Neural progenitor cell (in vitro differentiated cells): ENCODE results near the gene NHSL1. TPM values are rescaled to one million over a fixed set of nuclear protein-coding genes. Genes with fewer than 3 reads are reported as not detected.

Experiments used
- DNase-seq: peaks from one replicate; pipeline ENCODE4 v3.0.0-alpha.2; 2016; ENCODE audit warnings: low spot score
- H2AFZ ChIP-seq: fragments of 200-600 bp; sonication (generic); replicated peaks from 2 replicates; pipeline ENCODE4 v1.6.1; 2016; ENCODE audit warnings: antibody characterized with exemption
- H3F3A ChIP-seq: fragments of 200-600 bp; sonication (generic); 2 replicates; pipeline ENCODE4 v1.6.1; 2016; ENCODE audit warnings: antibody characterized with exemption, low read depth
- H3K27ac ChIP-seq: fragments of 200-600 bp; sonication (generic); 2 replicates; pipeline ENCODE4 v1.5.1; 2016; ENCODE audit warnings: mild to moderate bottlenecking
- H3K27me3 ChIP-seq: fragments of 200-600 bp; sonication (generic); 2 replicates; pipeline ENCODE4 v1.6.1; 2016; ENCODE audit warnings: mild to moderate bottlenecking, moderate library complexity
- H3K36me3 ChIP-seq: fragments of 200-600 bp; sonication (generic); 2 replicates; pipeline ENCODE4 v1.5.1; 2016
- H3K4me1 ChIP-seq: fragments of 200-600 bp; sonication (generic); 2 replicates; pipeline ENCODE4 v1.6.1; 2016; ENCODE audit warnings: mixed run types
- H3K4me2 ChIP-seq: fragments of 200-600 bp; sonication (generic); 2 replicates; pipeline ENCODE4 v1.6.1; 2016
- H3K4me3 ChIP-seq: fragments of 200-600 bp; sonication (generic); 2 replicates; pipeline ENCODE4 v1.5.1; 2016
- H3K79me2 ChIP-seq: fragments of 200-600 bp; sonication (generic); 2 replicates; pipeline ENCODE4 v1.6.1; 2016; ENCODE audit warnings: low read depth
- H3K9ac ChIP-seq: fragments of 200-600 bp; sonication (generic); 2 replicates; pipeline ENCODE4 v1.6.1; 2016
- H3K9me3 ChIP-seq: fragments of 200-600 bp; sonication (generic); 2 replicates; pipeline ENCODE4 v1.5.1; 2016; ENCODE audit warnings: low read depth
- H4K20me1 ChIP-seq: fragments of 200-600 bp; sonication (generic); 2 replicates; pipeline ENCODE4 v1.6.1; 2016; ENCODE audit warnings: low read depth
- H3K27ac Mint-ChIP-seq: 3 replicates; pipeline ENCODE4 v1.8.0; 2021; ENCODE audit warnings: mixed read lengths
- H3K27me3 Mint-ChIP-seq: 2 replicates; pipeline ENCODE4 v1.8.0; 2022; ENCODE audit warnings: low read depth, mild to moderate bottlenecking, inconsistent platforms, moderate library complexity, mixed read lengths; ENCODE audit not compliant: insufficient read depth
- H3K36me3 Mint-ChIP-seq: 3 replicates; pipeline ENCODE4 v1.8.0; 2021; ENCODE audit warnings: mixed read lengths
- H3K4me1 Mint-ChIP-seq: 3 replicates; pipeline ENCODE4 v1.8.0; 2021; ENCODE audit warnings: mixed read lengths
- H3K4me3 Mint-ChIP-seq: 3 replicates; pipeline ENCODE4 v1.8.0; 2021; ENCODE audit warnings: mild to moderate bottlenecking, moderate library complexity, mixed read lengths
- H3K9me3 Mint-ChIP-seq: 3 replicates; pipeline ENCODE4 v1.8.0; 2020; ENCODE audit warnings: mixed read lengths
- CTCF ChIP-seq: fragments of 200-600 bp; sonication (generic); IDR thresholded peaks from 2 replicates; pipeline ENCODE4 v1.5.1; 2017; ENCODE audit warnings: antibody characterized with exemption, mild to moderate bottlenecking
- EZH2 ChIP-seq: fragments of 200-600 bp; sonication (generic); IDR thresholded peaks from 2 replicates; pipeline ENCODE4 v1.6.1; 2017; ENCODE audit warnings: antibody characterized with exemption, mild to moderate bottlenecking, moderate library complexity
- EZH2phosphoT487 ChIP-seq: fragments of 200-600 bp; sonication (generic); IDR thresholded peaks from 2 replicates; pipeline ENCODE4 v1.6.1; 2017; ENCODE audit warnings: antibody characterized with exemption
- microRNA-seq: library from miRNA; unstranded; fragments of <30 nt; microRNA quantifications from one replicate; pipeline ENCODE4, GENCODE V29; 2016
- small RNA-seq: library from RNA; depleted of rRNA; stranded (forward); fragments of <200 nt; gene quantifications from one replicate; pipeline ENCODE3, GENCODE V24; 2015
- total RNA-seq: library from RNA; depleted of rRNA; stranded (reverse); fragments of >200 nt; gene quantifications from 2 replicates; pipeline ENCODE4 v1.2.3, GENCODE V29; 2015; ENCODE audit warnings: low replicate concordance

NHSL1 gene
- total RNA-seq, 1 donor from 2014 or later: 12.1 TPM

- H3K9me3 Mint-ChIP-seq: no peaks in the 10 kb centered on the region
- Histone ChIP-seq H3K36me3 (no peaks in the 10 kb centered on the region), H3K27me3 (no peaks in the 10 kb centered on the region), H2AFZ (no peak overlapping the region), H4K20me1 (no peaks in the 10 kb centered on the region), H3K79me2 (no peaks in the 10 kb centered on the region), H3K9me3 (no peaks in the 10 kb centered on the region), H3K9ac (no peak overlapping the region), H3K4me1 (no peaks in the 10 kb centered on the region), H3K27ac (no peak overlapping the region), H3K4me2 (no peak overlapping the region), H3K4me3 (no peak overlapping the region), H3F3A (no peaks in the 10 kb centered on the region)
- DNase-seq: no peak
- H3K4me3 Mint-ChIP-seq: no peak overlapping the region
- H3K27me3 Mint-ChIP-seq: no peaks in the 10 kb centered on the region
- no peak overlapping the region for H3K27ac Mint-ChIP-seq
- TF ChIP-seq EZH2 (no peak), EZH2phosphoT487 (no peak), CTCF (no peak)
- H3K36me3 Mint-ChIP-seq: no peaks in the 10 kb centered on the region
- peaks cover 6% of the 10 kb centered on the region for H3K4me1 Mint-ChIP-seq
These were observed 126.4 kb downstream of the NHSL1 start for GRCh38 chr6:138372711-138373463.

Small RNA genes lying within 50 kb of the gene (microRNA-seq; reads per million reads assigned to microRNA genes)
- gene MIR3145: 0.73 reads per million

Small RNA genes lying within 50 kb of the gene (small RNA-seq; reads per million reads assigned to genes)
- gene AL031003.1: not detected
- not detected for gene AL391669.1
- gene MIR3145: not detected

Other genes with a start within 250 kb of the NHSL1 start
- gene SMIM28, start 121.6 kb downstream of the NHSL1 start, total RNA-seq: not detected in 2 replicates
- 11.9 and 15.1 TPM in 2 replicates for gene HEBP2, start 95.3 kb downstream of the NHSL1 start, total RNA-seq